NOMO-1 (cell line): ENCODE data around the gene KRTAP4-4.
"Not testable (repeated sequence)": the region's sequence is repeated elsewhere in the genome, so short reads cannot be mapped to it uniquely, and the experiment has no call there.

Source experiments
- DNase-seq, 2 experiments: peaks; one replicate each; lab custom pipeline; 2025; ENCODE audit not compliant: unreplicated experiment in 2 of 2; lab: John Stamatoyannopoulos, UW

KRTAP4-4 gene

GRCh38 chr17:41160648-41161047 is at the start of gene KRTAP4-4:
Gene KRTAP4-4, minus strand, starts transcription at chr17:41160748. Its CDS starts 57 bp downstream, at chr17:41160691.
- no peak for DNase-seq

GRCh38 chr17:41199421-41200078 is 39.0 kb upstream of the KRTAP4-4 start:
- DNase-seq: no peak

DNA sequence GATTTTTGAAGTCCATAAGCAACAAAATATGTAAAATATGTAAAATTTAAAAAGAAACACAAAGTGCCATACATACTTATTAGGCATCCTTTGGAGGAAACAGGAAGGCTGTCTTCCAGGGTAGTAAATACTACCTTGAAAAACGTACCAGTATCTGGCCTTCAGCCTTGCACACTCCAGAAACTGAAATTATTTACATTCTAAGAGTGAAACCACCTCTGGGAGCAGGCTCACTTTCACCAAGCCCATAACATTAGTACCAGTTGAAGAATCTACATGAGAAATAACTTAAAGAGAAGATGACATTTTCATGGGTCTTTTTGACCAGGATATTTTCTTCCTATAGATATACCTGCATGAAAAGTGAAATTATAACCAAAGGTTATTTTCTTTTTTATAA is 35.5 kb upstream of the KRTAP4-4 start:
- DNase-seq: no peak

- no peak for DNase-seq
Observed at GRCh38 chr17:41190328-41190727, 29.8 kb upstream of the KRTAP4-4 start.

- DNase-seq: not testable (repeated sequence)
Observed at GRCh38 chr17:41189837-41190318, 29.3 kb upstream of the KRTAP4-4 start, which contains the start of gene KRTAP9-1. Gene KRTAP9-1, plus strand, starts transcription at chr17:41189887. Its CDS starts 0 bp downstream, at chr17:41189887.

DNA sequence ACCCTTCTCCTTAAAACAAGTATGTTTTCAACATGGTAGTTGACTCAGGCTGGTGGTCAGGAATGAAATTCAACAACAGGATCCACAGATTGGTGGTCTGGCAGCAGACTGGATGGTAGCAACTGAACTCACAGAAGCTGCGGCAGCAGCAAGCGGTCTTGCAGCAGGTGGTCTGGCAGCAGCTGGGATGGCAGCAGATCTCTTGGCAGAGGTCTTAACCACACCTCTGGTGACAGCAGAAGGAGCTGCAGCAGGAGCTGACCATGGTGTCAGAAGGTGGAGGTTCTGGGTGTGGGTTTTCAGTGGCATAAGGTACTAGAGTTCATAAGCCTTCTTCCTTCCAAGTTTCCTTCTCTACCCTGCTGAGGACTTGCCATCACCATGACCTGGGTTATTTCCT is 26.3 kb upstream of the KRTAP4-4 start:
- DNase-seq: no peak

- DNase-seq: no peak
Observed at GRCh38 chr17:41185001-41185400, 24.5 kb upstream of the KRTAP4-4 start.

DNA sequence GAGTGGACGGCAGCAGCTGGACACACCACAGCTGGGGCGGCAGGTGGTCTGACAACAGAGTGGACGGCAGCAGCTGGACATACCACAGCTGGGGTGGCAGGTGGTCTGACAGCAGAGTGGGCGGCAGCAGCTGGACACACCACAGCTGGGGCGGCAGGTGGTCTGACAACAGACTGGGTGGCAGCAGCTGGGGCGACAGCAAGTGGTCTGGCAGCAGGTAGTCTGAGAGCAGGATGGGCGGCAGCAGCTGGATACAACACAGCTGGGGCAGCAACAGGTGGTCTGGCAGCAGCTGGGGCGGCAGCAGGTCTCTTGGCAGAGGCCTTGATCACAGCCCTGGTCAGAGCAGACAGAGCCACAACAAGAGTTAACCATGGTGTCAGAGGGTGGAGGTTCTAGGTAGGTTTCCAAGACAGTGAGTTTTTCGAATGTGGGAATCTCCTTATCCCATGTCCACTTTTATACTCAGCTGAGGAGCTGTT is 24.0 kb upstream of the KRTAP4-4 start, which contains the start of gene KRTAP4-1:
Gene KRTAP4-1 (minus strand): TSS at position 432 of the 482 bp plus-strand sequence. CDS start 57 bp downstream, at position 375.
- DNase-seq: no peak

DNA sequence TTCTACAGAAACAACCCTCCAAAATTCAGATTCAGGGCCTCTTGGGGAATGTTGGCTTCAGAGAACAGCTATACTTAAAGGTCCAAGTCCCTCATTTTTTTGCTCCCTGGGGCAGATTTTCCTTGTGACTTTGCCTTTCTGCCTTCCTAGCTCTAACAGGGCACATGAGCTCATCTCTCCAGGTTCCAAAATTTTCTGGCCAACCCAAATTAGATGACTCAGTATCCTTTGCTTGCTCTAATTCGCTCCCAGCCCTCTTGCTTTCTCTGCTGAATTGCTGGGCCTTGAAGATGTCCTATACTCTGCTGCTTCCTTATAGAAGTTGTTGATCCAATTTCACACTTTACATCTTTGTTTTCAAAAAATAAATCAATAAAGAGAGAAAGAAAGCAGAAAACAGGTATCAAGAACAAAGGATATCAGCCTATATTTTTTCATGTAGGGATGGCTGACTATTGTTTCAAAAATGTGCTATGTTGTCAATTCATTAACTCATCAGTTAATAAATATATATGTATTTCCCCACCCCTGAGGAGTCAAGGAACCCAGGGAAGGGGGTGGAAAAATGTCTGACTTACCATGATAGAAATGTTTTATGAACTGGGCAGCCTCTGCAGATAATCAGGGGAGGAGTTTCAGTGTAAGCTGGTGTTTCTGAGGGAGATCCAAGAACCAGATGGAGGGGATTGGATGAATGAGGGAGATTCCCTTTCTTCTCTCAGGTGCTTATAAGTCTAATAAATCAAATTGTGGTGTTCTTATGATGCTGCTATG is 18.5 kb upstream of the KRTAP4-4 start:
- DNase-seq: no peak

DNA sequence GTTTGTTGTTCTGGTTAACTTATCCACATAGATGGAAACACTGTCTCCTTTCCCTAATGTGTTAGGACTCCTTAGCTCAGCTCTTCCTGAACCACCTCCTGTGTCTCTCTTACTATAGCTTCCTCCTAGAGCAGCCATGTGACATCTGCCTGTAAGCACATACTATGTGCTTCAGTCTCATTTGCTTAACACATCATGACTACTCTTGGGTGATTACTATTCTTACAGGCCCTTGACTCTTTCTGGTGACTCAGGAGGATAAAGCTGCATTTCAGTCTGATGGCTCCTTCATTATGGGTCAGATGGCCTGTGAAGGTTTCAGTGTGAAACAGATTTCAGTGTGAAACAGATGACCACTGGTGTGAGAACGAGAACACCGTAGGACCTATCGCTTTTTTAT is 17.8 kb upstream of the KRTAP4-4 start:
- no peak for DNase-seq

GRCh38 chr17:41177727-41178271 is 17.3 kb upstream of the KRTAP4-4 start, which contains the start of gene KRTAP4-2:
Gene KRTAP4-2, minus strand, starts transcription at chr17:41178221. Its CDS starts 57 bp downstream, at chr17:41178164.
- no peak for DNase-seq

DNA sequence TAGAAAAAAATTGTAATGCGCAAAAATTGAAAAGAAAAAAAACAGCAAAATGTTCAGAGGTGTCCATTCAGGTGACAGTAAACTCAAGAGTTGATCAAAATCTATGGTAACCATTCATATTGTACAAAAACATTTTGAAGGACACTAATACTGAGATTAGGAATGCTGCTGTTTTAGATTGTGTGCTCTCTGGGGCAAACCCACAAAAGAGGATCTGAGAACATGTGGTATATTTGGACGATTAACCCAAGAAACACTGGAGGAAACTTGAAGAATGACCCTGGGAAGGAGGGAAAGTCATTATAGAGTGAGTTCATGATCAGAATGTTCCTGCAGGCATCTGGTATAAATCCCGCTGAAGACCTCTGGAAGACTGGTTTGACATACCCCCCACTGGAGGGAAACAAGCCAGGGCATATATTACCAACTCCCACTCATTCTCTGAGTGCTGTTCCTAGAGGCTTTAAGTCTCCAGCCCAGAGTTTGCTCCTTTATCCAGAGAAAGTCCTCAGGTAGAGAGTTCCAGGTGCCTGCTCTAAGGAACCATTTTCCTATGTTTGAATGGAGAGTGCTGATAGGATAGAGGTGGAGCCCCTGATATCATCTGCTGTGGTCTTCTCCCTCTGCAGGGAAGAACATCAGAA is 16.3 kb upstream of the KRTAP4-4 start:
- peak; percentile 1 to 63 for DNase-seq

DNA sequence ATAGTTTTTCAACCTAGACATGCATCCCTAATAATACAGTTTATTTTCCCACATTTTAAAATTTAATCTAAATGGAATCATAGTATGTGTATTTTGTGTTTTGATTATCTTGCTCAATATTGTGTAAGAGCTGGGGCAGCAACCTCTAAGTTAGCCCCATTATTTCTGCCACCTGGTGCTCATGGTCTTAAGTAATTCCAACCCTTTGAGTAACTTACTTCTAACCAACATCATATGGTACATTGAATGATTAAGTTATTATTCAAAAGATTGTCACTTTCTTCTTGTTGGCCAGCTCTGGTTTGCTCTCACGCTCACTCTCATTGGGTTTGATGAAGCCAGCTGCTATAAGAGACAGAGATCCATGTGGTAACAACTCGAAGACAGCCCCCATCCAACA is 11.3 kb upstream of the KRTAP4-4 start:
- DNase-seq: no peak

DNA sequence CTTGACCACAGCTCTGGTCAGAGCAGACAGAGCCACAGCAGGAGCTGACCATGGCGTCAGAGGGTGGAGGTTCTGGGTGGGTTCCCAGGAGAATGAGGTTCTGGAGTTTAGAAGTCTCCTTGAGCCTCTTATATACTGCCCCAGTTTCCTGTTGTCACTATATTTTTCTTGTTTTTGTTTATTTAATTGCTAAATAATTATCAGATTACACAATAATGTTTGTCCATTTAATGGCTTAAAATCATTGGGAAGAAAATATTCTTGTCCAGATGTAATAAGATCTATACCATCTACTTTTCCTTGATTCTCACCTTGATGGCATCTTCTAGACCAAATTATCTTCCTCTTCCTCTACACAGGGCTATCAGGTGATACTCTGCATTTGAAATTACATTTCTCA is 7.6 kb upstream of the KRTAP4-4 start, which contains the start of gene KRTAP4-3:
Gene KRTAP4-3 (minus strand): TSS at position 101 of the 400 bp plus-strand sequence. CDS start 49 bp downstream, at position 52.
- no peak for DNase-seq

DNA sequence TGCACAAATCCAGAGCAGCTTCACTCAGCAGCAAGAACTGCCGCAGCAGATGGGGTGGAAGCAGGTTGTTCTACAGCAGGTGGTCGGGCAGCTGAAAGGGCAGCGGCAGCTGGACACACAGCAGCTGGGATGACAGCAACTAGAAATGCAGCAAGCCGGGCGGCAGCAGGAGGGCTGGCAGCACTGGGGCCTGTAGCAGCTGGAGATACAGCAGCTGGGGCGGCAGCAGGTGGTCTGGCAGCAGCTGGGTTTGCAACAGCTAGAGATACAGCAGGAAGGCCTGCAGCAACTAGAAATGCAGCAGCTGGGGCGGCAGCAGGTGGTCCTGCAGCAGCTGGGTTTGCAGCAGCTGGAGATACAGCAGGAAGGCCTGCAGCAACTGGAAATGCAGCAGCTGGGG is 7.0 kb upstream of the KRTAP4-4 start:
- DNase-seq: no peak

GRCh38 chr17:41163828-41164227 is 3.3 kb upstream of the KRTAP4-4 start:
- no peak for DNase-seq

DNA sequence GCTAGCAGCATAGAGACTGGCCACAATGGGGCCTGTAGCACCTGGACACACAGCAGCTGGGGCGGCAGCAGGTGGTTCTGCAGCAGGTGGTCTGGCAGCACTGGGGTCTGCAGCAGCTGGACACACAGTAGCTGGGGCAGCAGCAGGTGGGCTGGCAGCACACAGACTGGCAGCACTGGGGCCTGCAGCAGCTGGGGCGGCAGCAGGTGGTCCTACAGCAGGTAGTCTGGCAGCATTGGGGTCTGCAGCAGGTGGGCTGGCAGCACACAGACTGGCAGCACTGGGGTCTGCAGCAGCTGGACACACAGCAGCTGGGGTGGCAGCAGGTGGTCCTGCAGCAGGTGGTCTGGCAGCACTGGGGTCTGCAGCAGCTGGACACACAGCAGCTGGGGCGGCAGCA is 358 bp downstream of the KRTAP4-4 start:
- not testable (repeated sequence) for DNase-seq

GRCh38 chr17:41153856-41154255 is 6.7 kb downstream of the KRTAP4-4 start:
- DNase-seq: no peak

DNA sequence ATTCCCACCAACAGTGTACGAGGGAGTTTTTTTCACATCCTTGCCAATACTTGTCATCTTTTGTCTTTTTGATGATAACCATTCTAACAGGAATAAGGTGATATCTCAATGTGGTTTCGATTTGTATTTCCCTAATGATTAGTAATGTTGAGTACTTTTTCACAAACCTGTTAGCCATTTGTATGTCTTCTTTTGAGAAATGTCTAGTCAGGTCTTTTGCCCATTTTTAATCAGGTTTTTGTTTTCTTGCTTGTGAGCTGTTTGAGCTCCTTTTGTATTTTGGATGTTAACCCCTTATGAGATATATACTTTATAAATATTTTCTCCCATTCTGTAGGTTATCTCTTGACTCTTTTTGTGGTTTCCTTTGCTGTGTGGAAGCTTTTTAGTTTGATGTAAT is 9.0 kb downstream of the KRTAP4-4 start:
- DNase-seq: no peak

- DNase-seq: no peak
Observed at GRCh38 chr17:41150026-41150425, 10.5 kb downstream of the KRTAP4-4 start.

- no peak for DNase-seq
Observed at GRCh38 chr17:41149652-41149985, 10.9 kb downstream of the KRTAP4-4 start, which contains the start of gene KRTAP4-5. Gene KRTAP4-5, minus strand, starts transcription at chr17:41149825. Its CDS starts 58 bp downstream, at chr17:41149767.
